ENCODE measurements around the gene SV2C.

Gene SV2C

DNA sequence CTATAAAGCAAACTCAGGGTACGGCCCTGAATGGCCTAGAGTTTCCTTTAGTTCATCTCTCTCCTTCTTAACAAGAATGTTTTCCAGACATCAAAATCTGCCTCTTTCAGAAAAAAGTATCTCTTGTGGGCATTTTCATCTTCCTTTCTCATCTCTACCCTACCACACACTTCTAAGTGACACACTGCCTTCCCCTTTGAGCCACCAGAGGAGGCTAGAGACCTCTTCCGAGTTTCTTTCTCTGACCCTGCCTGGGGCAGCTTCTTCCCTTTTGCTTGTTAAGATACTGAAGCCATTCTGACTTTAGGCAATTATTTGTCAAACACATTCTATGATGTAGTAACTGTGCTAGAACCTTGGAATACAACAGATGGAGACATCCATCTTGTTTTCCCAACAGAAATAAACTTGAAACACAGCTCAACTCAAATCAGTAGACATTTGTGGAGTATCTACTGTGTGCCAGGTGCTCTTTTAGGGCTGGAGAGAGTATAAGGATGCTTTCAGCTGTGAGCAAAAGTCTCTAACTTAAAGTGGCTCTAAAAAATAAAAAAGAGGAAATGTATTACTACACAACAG is 8.6 kb upstream of the SV2C start:
- Histone ChIP-seq H2AFZ (ENCODE audit: low read length) (no peak overlapping the region), H3K4me3 (ENCODE audit: low read length, poor library complexity, severe bottlenecking) (no peak overlapping the region), H3K4me1 (ENCODE audit: insufficient read depth, low read length, poor library complexity, severe bottlenecking) (peaks cover 4% of the 10 kb centered on the region), H3K79me2 (ENCODE audit: insufficient read depth, low read length) (no peaks in the 10 kb centered on the region), H4K20me1 (ENCODE audit: insufficient read depth, low read length, poor library complexity, severe bottlenecking) (no peaks in the 10 kb centered on the region), H3K9me3 (ENCODE audit: insufficient read depth, low read depth, low read length) (no peaks in the 10 kb centered on the region), H3K9ac (ENCODE audit: low read depth, low read length, poor library complexity, severe bottlenecking) (no peak overlapping the region), H3F3A (ENCODE audit: low read depth) (no peaks in the 10 kb centered on the region), H3K36me3 (ENCODE audit: insufficient read depth, low read length) (no peaks in the 10 kb centered on the region), H3K4me2 (ENCODE audit: low read depth, low read length, poor library complexity, severe bottlenecking) (no peak overlapping the region), H3K9me2 (replicated peaks; ENCODE audit: low read depth, low read length) (no peaks in the 10 kb centered on the region), H3K27me3 (ENCODE audit: insufficient read depth, low read length, poor library complexity, severe bottlenecking) (no peaks in the 10 kb centered on the region)
- no peak for TF ChIP-seq EZH2phosphoT487 (IDR thresholded peaks at IDR 0.05; ENCODE audit: borderline replicate concordance)
- peak; percentile 88 for TF ChIP-seq CTCF (conservative IDR thresholded peaks at IDR 0.05; ENCODE audit: low read length)

GRCh38 chr5:76081811-76082771 is 1.1 kb upstream of the SV2C start:
- TF ChIP-seq EZH2phosphoT487 (IDR thresholded peaks at IDR 0.05; ENCODE audit: borderline replicate concordance) (no peak), CTCF (conservative IDR thresholded peaks at IDR 0.05; ENCODE audit: low read length) (no peak)
- Histone ChIP-seq H3K9me2 (replicated peaks; ENCODE audit: low read depth, low read length) (no peaks in the 10 kb centered on the region), H3K79me2 (ENCODE audit: insufficient read depth, low read length) (no peaks in the 10 kb centered on the region), H3K36me3 (ENCODE audit: insufficient read depth, low read length) (no peaks in the 10 kb centered on the region), H3K4me1 (ENCODE audit: insufficient read depth, low read length, poor library complexity, severe bottlenecking) (no peaks in the 10 kb centered on the region), H3K4me2 (ENCODE audit: low read depth, low read length, poor library complexity, severe bottlenecking) (no peak overlapping the region), H3K4me3 (ENCODE audit: low read length, poor library complexity, severe bottlenecking) (no peak overlapping the region), H2AFZ (ENCODE audit: low read length) (no peak overlapping the region), H3K9ac (ENCODE audit: low read depth, low read length, poor library complexity, severe bottlenecking) (no peak overlapping the region), H3K27me3 (ENCODE audit: insufficient read depth, low read length, poor library complexity, severe bottlenecking) (no peaks in the 10 kb centered on the region), H3K9me3 (ENCODE audit: insufficient read depth, low read depth, low read length) (no peaks in the 10 kb centered on the region), H4K20me1 (ENCODE audit: insufficient read depth, low read length, poor library complexity, severe bottlenecking) (no peaks in the 10 kb centered on the region), H3F3A (ENCODE audit: low read depth) (no peaks in the 10 kb centered on the region)

GRCh38 chr5:76083555-76084495 is 642 bp downstream of the SV2C start:
- no peaks in the 10 kb centered on the region for H4K20me1 ChIP-seq (ENCODE audit: insufficient read depth, low read length, poor library complexity, severe bottlenecking)
- H3K9me2 ChIP-seq (replicated peaks; ENCODE audit: low read depth, low read length), result no peaks in the 10 kb centered on the region
- H3K36me3 ChIP-seq (ENCODE audit: insufficient read depth, low read length), result no peaks in the 10 kb centered on the region
- no peaks in the 10 kb centered on the region for H3K9me3 ChIP-seq (ENCODE audit: insufficient read depth, low read depth, low read length)
- no peak overlapping the region for H3K4me3 ChIP-seq (ENCODE audit: low read length, poor library complexity, severe bottlenecking)
- no peak overlapping the region for H2AFZ ChIP-seq (ENCODE audit: low read length)
- no peaks in the 10 kb centered on the region for H3K4me1 ChIP-seq (ENCODE audit: insufficient read depth, low read length, poor library complexity, severe bottlenecking)
- no peaks in the 10 kb centered on the region for H3K27me3 ChIP-seq (ENCODE audit: insufficient read depth, low read length, poor library complexity, severe bottlenecking)
- no peak overlapping the region for H3K9ac ChIP-seq (ENCODE audit: low read depth, low read length, poor library complexity, severe bottlenecking)
- H3K4me2 ChIP-seq (ENCODE audit: low read depth, low read length, poor library complexity, severe bottlenecking), result no peak overlapping the region
- no peaks in the 10 kb centered on the region for H3F3A ChIP-seq (ENCODE audit: low read depth)
- no peaks in the 10 kb centered on the region for H3K79me2 ChIP-seq (ENCODE audit: insufficient read depth, low read length)
- TF ChIP-seq CTCF (conservative IDR thresholded peaks at IDR 0.05; ENCODE audit: low read length) (no peak), EZH2phosphoT487 (IDR thresholded peaks at IDR 0.05; ENCODE audit: borderline replicate concordance) (no peak)

Measured in Loucy (cell line).